IMR-90 (cell line): Measurements from ENCODE around the gene NEGR1.

ENCODE experiments used
- BHLHE40 ChIP-seq: fragments of 150-350 bp; IDR thresholded peaks from 2 replicates; pipeline ENCODE4 v1.6.1; 2016; ENCODE audit warnings: mild to moderate bottlenecking, low read depth, low read length
- CEBPB ChIP-seq: IDR thresholded peaks from 2 replicates; pipeline ENCODE4 v1.6.1; 2012; ENCODE audit warnings: low read depth, low read length, improper control_type of control experiment
- FOS ChIP-seq: fragments of 150-350 bp; IDR thresholded peaks from 2 replicates; pipeline ENCODE4 v1.6.1; 2016; ENCODE audit warnings: low read depth, low read length
- MAFK ChIP-seq: IDR thresholded peaks from 2 replicates; pipeline ENCODE4 v1.6.1; 2012; ENCODE audit warnings: low read depth, low read length, improper control_type of control experiment
- MAZ ChIP-seq: IDR thresholded peaks from 2 replicates; pipeline ENCODE4 v1.6.1; 2012; ENCODE audit warnings: low read depth, mild to moderate bottlenecking, low read length, improper control_type of control experiment, moderate library complexity, borderline replicate concordance
- MXI1 ChIP-seq: IDR thresholded peaks from 2 replicates; pipeline ENCODE4 v1.6.1; 2012; ENCODE audit warnings: low read depth, mild to moderate bottlenecking, low read length, moderate library complexity, borderline replicate concordance
- NFE2L2 ChIP-seq: fragments of 150-350 bp; IDR thresholded peaks from 2 replicates; pipeline ENCODE4 v1.6.1; 2016; ENCODE audit warnings: low read depth, mild to moderate bottlenecking, low read length
- POLR2A ChIP-seq: IDR thresholded peaks from 2 replicates; pipeline ENCODE4 v1.6.1; 2012; ENCODE audit warnings: mild to moderate bottlenecking, low read depth, low read length
- RAD21 ChIP-seq: IDR thresholded peaks from 2 replicates; pipeline ENCODE4 v1.6.1; 2012; ENCODE audit warnings: low read length, improper control_type of control experiment
- RCOR1 ChIP-seq: IDR thresholded peaks from 2 replicates; pipeline ENCODE4 v1.6.1; 2012; ENCODE audit warnings: mild to moderate bottlenecking, low read length, improper control_type of control experiment; ENCODE audit not compliant: insufficient replicate concordance
- SMC3 ChIP-seq: fragments of 150-350 bp; IDR thresholded peaks from 2 replicates; pipeline ENCODE4 v1.6.1; 2016; ENCODE audit warnings: low read depth, mild to moderate bottlenecking, antibody characterized with exemption, low read length, moderate library complexity
- TF ChIP-seq, protein P1 (sequence below): conservative IDR thresholded peaks from 2 replicates; pipeline ENCODE4 v1.5.1; 2012; ENCODE audit warnings: mild to moderate bottlenecking, low read depth, low read length, improper control_type of control experiment
- TF ChIP-seq, protein P2 (sequence below): fragments of 150-350 bp; IDR thresholded peaks from 2 replicates; pipeline ENCODE4 v1.6.1; 2017; ENCODE audit warnings: mild to moderate bottlenecking, antibody characterized with exemption, low read length, low read depth

DNA sequence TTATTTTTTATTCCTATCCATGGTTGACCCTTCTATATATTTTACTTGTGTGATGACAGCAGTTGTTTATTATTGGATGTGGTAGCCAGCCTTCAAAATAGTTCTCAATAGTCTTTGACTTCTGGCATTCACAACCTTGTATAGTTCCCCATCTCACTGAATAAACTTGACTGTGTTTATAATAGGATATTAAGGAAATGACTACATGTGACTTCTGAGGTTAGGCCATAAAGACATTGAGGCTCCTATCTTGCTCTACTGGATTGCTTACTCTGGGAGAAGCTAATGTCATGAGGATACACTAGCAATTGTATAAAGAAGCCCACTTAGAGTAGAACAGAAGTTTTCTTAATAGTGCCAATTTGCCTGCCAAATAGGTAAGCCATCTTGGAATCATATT, 231.8 kb downstream of the NEGR1 start:
- TF ChIP-seq BHLHE40 (no peak), NFE2L2 (no peak), POLR2A (no peak), SMC3 (no peak), MAZ (no peak), MAFK (no peak), FOS (no peak), CEBPB (no peak), RAD21 (no peak), RCOR1 (no peak), MXI1 (no peak)
- TF ChIP-seq, protein P1, sequence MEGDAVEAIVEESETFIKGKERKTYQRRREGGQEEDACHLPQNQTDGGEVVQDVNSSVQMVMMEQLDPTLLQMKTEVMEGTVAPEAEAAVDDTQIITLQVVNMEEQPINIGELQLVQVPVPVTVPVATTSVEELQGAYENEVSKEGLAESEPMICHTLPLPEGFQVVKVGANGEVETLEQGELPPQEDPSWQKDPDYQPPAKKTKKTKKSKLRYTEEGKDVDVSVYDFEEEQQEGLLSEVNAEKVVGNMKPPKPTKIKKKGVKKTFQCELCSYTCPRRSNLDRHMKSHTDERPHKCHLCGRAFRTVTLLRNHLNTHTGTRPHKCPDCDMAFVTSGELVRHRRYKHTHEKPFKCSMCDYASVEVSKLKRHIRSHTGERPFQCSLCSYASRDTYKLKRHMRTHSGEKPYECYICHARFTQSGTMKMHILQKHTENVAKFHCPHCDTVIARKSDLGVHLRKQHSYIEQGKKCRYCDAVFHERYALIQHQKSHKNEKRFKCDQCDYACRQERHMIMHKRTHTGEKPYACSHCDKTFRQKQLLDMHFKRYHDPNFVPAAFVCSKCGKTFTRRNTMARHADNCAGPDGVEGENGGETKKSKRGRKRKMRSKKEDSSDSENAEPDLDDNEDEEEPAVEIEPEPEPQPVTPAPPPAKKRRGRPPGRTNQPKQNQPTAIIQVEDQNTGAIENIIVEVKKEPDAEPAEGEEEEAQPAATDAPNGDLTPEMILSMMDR: no peak
- TF ChIP-seq, protein P2, sequence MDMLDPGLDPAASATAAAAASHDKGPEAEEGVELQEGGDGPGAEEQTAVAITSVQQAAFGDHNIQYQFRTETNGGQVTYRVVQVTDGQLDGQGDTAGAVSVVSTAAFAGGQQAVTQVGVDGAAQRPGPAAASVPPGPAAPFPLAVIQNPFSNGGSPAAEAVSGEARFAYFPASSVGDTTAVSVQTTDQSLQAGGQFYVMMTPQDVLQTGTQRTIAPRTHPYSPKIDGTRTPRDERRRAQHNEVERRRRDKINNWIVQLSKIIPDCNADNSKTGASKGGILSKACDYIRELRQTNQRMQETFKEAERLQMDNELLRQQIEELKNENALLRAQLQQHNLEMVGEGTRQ: no peak
